Sigmoid colon (tissue), 4 donors: Measurements from ENCODE around the gene APEX1.

Experiments used
- EP300 ChIP-seq, 4 donors: sonication (generic); formaldehyde crosslinking; IDR thresholded peaks; one replicate each; pipeline ENCODE4 v1.6.1; 2017; ENCODE audit warnings: antibody characterized with exemption in 4 of 4
- POLR2A ChIP-seq, 2 donors: fragments of 450-650 bp; IDR thresholded peaks; one replicate each; pipeline ENCODE4 v1.6.1; 2016; ENCODE audit warnings: antibody characterized with exemption in 2 of 2, mild to moderate bottlenecking in 2 of 2, moderate library complexity in 2 of 2
- TF ChIP-seq, protein P1 (sequence below), 4 experiments: fragments of 450-650 bp in 3 of 4; fragments of 200-600 bp in 1 of 4; IDR thresholded peaks; one replicate each; pipeline ENCODE4 v1.5.1; 2016 to 2019; ENCODE audit warnings: antibody characterized with exemption in 4 of 4, mild to moderate bottlenecking in 3 of 4, moderate library complexity in 2 of 4

DNA sequence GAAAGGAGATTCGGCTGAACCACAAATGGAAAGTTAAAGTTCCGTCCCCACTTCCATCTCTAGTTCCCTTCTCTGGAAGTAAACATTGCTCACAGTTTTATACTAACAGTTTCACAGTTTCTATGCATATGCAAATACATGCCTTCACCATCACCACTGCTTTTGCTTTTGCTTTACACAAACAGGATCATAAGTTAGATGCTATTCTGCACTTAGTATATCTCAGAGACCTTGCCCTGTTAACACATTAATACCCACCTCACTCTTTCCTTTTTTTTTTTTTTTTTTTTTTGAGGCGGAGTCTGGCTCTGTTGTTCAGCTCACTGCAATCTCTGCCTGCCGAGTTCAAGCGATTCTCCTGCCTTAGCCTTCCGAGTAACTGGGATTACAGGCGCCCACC lies 42.6 kb upstream of the APEX1 start:
- TF ChIP-seq EP300 (IDR thresholded peaks at IDR 0.05): no peak
- TF ChIP-seq POLR2A (IDR thresholded peaks at IDR 0.05): no peak
- TF ChIP-seq, protein P1, sequence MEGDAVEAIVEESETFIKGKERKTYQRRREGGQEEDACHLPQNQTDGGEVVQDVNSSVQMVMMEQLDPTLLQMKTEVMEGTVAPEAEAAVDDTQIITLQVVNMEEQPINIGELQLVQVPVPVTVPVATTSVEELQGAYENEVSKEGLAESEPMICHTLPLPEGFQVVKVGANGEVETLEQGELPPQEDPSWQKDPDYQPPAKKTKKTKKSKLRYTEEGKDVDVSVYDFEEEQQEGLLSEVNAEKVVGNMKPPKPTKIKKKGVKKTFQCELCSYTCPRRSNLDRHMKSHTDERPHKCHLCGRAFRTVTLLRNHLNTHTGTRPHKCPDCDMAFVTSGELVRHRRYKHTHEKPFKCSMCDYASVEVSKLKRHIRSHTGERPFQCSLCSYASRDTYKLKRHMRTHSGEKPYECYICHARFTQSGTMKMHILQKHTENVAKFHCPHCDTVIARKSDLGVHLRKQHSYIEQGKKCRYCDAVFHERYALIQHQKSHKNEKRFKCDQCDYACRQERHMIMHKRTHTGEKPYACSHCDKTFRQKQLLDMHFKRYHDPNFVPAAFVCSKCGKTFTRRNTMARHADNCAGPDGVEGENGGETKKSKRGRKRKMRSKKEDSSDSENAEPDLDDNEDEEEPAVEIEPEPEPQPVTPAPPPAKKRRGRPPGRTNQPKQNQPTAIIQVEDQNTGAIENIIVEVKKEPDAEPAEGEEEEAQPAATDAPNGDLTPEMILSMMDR (IDR thresholded peaks at IDR 0.05): no peak
